HEK293 (cell line): Measurements from ENCODE around the gene TRAK1.

Experiments
- CTCF ChIP-seq: fragments of 450-650 bp; formaldehyde crosslinking; IDR thresholded peaks from 2 replicates; pipeline ENCODE4 v1.5.1; 2016; ENCODE audit warnings: missing biosample characterization, missing genetic modification characterization
- TSHZ1 ChIP-seq: fragments of 450-650 bp; formaldehyde crosslinking; IDR thresholded peaks from 2 replicates; pipeline ENCODE4 v1.5.1; 2016; ENCODE audit warnings: missing biosample characterization, missing genetic modification characterization, borderline replicate concordance
- ZBTB26 ChIP-seq: fragments of 450-650 bp; formaldehyde crosslinking; optimal IDR thresholded peaks from 2 replicates; pipeline ENCODE3; 2016; ENCODE audit warnings: missing biosample characterization, mild to moderate bottlenecking, missing genetic modification characterization
- ZBTB7A ChIP-seq: fragments of 450-650 bp; formaldehyde crosslinking; IDR thresholded peaks from 2 replicates; pipeline ENCODE4 v1.5.1; 2016; ENCODE audit warnings: low read depth, missing biosample characterization, missing genetic modification characterization
- ZFP41 ChIP-seq: fragments of 450-650 bp; formaldehyde crosslinking; IDR thresholded peaks from 2 replicates; pipeline ENCODE4 v1.5.1; 2016; ENCODE audit warnings: missing biosample characterization, missing genetic modification characterization, borderline replicate concordance
- ZNF138 ChIP-seq: fragments of 450-650 bp; formaldehyde crosslinking; IDR thresholded peaks from 2 replicates; pipeline ENCODE4 v1.5.1; 2016; ENCODE audit warnings: missing biosample characterization, missing genetic modification characterization, borderline replicate concordance
- ZNF16 ChIP-seq: fragments of 450-650 bp; formaldehyde crosslinking; IDR thresholded peaks from 2 replicates; pipeline ENCODE4 v1.5.1; 2016; ENCODE audit warnings: low read depth, missing biosample characterization, missing genetic modification characterization
- ZNF184 ChIP-seq: fragments of 450-650 bp; IDR thresholded peaks from 2 replicates; pipeline ENCODE4 v1.5.1; 2018; ENCODE audit warnings: missing biosample characterization, mild to moderate bottlenecking, missing genetic modification characterization
- ZNF23 ChIP-seq: fragments of 450-650 bp; formaldehyde crosslinking; IDR thresholded peaks from 2 replicates; pipeline ENCODE4 v1.5.1; 2016; ENCODE audit warnings: missing biosample characterization, missing genetic modification characterization, borderline replicate concordance
- ZNF555 ChIP-seq: fragments of 450-650 bp; formaldehyde crosslinking; conservative IDR thresholded peaks from 2 replicates; pipeline ENCODE4 v1.5.1; 2017; ENCODE audit warnings: missing biosample characterization, mild to moderate bottlenecking, missing genetic modification characterization, inconsistent platforms
- ZNF585B ChIP-seq: fragments of 450-650 bp; formaldehyde crosslinking; IDR thresholded peaks from 2 replicates; pipeline ENCODE4 v1.5.1; 2016; ENCODE audit warnings: missing biosample characterization, missing genetic modification characterization
- ZNF600 ChIP-seq: fragments of 450-650 bp; formaldehyde crosslinking; IDR thresholded peaks from 2 replicates; pipeline ENCODE4 v1.5.1; 2016; ENCODE audit warnings: missing biosample characterization, missing genetic modification characterization
- ZNF610 ChIP-seq: fragments of 450-650 bp; formaldehyde crosslinking; IDR thresholded peaks from 2 replicates; pipeline ENCODE4 v1.5.1; 2016; ENCODE audit warnings: missing biosample characterization, missing genetic modification characterization, borderline replicate concordance
- ZSCAN18 ChIP-seq: fragments of 450-650 bp; formaldehyde crosslinking; IDR thresholded peaks from 2 replicates; pipeline ENCODE4 v1.5.1; 2016; ENCODE audit warnings: missing biosample characterization, missing genetic modification characterization

- TF ChIP-seq CTCF (no peak), ZNF138 (tag by site-specific recombination) (no peak), ZNF16 (tag by site-specific recombination) (no peak), ZNF585B (tag by site-specific recombination) (no peak), ZNF610 (no peak), TSHZ1 (tag by site-specific recombination) (no peak), ZNF600 (tag by site-specific recombination) (no peak), ZBTB7A (tag by site-specific recombination) (no peak), ZSCAN18 (tag by site-specific recombination) (no peak), ZNF555 (tag by site-specific recombination) (no peak), ZFP41 (tag by site-specific recombination) (no peak), ZBTB26 (no peak), ZNF23 (no peak), ZNF184 (tag by site-specific recombination) (no peak)
Measured at GRCh38 chr3:42101481-42101880, 10.3 kb downstream of the TRAK1 start.
